Stimulated activated CD8-positive, alpha-beta memory T cell treated with anti-CD3 and anti-CD28 coated beads, Interleukin-2, amount 100 ng/mL, for 1 hour (primary cell): Measurements from ENCODE around the gene HIVEP1.
A peak's percentile ranks its signal among the peaks of the same experiment; 100 is the strongest.

Source experiments
- DNase-seq, 2 donors: peaks; one replicate each; pipeline ENCODE4 v3.0.0-alpha.2; 2020; ENCODE audit warnings: low read depth in 2 of 2

Gene HIVEP1

DNA sequence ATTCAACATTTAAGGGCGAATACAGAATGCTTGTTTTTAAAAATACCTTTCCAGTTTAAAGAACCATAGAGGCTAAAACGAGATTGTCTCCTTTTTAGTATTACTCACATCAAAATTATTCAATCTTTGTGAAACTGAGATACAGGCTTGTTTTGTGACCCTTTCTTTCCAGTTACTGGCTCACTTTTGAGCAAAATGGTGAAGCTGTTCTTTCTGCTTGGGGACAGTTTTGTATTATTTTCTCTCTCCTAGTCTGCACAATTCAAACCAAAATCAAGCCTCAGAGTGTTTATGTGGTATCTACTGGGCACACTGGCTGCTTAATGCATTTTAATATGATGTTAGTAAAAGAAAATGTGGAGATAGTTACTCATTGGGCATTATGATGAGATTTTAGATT, 36.5 kb downstream of the HIVEP1 start:
- DNase-seq, result no peak

DNA sequence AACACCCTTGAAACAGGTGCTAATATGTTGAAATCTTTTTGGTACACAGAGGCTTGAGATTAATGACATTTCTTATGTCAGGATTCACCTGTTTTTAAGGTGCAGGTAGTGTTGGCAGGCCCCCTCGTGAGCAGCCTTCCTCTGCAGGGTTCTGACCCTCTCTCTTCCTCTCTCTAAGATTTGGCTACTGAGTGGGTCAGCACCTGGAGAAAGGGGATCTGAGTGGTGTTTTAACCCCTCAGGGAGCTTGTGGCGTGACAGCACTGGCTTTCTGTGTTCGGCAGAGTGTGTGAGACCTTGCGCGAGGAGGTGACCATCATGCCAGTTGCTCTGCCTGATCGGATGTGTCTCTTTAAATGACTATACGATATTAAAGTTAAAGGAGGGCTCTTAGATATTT, 37.1 kb downstream of the HIVEP1 start:
- DNase-seq, result no peak

DNA sequence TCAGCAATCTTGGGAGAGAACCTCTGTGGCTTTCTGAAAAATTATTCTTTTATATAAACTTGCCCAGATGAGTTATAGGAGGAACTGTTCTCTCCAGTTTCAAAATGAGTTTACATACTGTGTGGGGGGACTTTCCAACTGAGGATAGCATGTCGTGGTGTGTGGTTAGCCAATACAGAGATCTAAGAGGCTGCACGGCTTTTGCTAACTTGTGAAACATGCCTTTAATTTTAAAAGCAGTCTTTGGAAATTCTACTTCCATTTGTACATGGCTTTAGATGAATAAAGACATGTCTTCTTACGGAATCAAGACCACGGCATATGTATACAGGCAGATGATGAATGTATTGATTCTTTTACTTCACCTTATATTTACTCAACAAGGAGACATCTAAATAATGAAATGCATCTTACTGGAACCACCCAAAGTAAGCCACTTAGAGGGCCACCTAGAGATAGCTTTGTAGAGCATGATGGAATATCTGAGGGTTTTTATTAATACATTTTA, 39.8 kb downstream of the HIVEP1 start:
- no peak for DNase-seq

DNA sequence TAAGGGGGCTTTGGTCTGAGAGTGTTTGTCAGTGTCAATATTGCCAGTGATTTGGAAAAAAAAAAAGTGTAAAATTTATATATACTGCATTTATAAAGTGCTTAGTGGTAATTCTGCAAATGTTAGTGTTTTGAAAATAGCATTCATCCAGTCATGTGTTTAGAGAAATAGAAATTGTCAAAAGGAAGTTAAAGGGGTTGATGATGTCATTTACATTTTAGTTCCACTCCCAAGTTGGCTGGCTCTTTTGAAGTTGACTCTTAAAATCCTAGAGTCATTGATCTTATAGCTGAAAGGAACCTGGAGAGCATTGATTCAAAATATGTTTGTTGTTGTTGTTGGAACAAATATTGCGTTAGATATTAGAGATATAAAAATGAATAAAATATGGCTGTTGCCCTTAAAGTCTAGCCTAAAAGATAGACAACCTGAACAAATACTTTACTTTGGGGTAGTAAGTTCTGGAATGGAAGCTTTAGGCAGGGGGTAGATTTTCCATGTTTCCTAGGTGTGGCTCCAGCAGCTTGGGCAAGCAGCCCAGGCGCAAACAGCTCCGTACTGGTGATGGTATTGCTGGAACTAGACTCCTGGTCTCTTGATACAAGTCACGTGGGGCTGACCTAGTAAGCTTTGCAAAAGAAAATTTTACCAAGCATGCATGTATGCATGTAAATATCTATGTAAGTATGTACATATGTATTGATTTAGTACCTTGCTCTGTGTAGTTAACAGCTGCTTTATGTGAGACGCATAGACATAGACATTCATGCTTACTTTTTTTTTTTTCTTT, 46.3 kb downstream of the HIVEP1 start:
- DNase-seq, result no peak

DNA sequence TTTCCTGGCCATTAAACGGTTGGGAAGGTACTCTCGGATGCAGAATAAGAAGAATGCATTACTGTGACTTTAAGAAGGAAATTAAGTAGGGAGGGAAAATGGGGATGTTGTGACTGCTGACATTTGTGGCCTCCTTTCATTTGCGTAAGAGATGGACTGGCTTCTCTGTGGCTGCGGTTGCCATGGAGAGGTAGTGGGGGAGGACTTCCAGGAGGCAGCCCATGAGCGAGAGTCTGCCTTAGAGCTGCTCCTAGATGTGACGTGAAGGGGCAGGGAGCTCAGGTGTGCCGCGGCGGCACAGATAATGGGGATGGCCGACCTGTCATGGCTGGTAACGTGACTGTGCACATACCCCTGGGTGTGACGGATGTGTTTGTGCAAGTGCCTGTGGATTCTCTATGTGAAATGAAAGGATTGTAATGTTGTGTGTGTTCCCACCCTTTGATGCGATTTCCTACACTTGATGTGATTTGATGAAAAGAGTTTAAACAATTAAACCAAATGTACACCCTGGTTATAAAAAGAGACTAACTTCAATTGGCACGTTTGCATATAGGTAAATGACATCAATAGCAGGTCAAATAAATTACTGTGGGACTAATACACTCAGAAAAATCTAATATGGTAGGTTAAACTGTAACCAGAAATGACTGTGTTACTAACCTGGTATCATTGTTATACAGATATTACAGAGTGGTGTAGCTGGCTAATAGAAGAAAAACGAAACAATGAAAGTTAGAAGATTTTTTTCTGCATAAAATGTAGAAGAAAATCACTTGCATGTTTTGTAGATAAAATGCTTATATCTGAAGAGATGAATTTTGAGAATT, 48.9 kb downstream of the HIVEP1 start:
- peak; percentile 28 to 46 for DNase-seq

DNA sequence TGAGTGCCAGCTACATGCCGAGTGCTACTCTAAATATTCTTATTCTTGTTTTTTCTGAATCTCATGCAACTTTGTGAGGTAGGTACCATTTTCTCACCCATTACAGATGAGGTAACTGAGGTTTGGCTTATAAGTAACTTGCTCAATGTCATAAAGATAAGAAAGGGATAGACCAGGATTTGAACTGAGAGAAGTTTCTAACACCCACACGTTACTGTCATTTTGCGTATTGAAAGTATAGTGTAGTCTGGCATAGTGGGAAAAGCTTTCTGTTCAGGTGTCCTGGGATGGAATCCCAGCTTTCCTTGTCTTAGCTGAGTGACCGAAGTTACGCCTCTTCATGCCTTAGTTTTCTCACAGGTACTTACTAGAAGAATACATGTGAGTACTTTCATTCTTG, 50.5 kb downstream of the HIVEP1 start:
- DNase-seq, result no peak

DNA sequence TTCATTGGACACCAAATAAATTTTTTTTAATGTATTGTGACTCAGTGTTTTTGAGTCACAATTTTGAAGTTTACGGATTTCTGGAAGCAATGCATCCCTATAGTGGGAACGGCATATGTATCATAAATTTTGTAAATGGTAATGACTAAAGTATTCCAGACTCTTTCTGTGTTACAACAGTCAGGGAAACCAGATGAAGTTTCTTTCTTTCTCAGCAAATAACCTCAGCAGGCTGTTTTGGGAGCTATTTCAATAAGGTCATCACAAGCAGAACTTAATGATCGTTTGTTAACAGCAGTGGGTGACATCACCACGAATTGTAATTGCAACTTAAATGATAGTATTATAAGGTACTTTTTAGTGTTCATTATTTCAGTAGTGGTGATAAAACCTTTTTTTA, 52.0 kb downstream of the HIVEP1 start:
- no peak for DNase-seq

DNA sequence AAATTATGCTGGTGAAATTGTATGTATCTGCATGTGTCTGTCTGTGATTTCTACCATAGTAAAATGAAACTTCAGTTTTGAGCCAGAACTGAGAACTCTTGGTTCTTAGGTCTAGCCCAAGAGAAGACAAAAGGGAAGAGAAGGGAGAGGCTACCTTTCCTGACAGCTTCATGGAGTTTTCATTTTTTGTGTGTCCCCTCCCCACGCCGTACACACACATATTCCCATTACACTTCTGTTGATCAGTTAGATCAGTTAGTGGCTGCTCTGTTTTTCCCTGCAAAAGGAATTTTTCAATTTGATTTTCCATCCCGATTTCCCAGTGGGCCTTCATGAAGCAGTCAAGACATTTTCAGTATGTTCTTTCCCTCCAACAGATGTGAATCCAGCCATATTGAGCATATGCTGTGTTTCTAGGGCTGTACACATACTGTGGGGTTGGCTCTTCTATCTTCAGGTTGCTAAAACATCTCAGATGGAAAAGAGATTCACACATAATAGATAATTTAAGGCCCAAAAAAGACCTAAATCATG, 52.5 kb downstream of the HIVEP1 start:
- no peak for DNase-seq

DNA sequence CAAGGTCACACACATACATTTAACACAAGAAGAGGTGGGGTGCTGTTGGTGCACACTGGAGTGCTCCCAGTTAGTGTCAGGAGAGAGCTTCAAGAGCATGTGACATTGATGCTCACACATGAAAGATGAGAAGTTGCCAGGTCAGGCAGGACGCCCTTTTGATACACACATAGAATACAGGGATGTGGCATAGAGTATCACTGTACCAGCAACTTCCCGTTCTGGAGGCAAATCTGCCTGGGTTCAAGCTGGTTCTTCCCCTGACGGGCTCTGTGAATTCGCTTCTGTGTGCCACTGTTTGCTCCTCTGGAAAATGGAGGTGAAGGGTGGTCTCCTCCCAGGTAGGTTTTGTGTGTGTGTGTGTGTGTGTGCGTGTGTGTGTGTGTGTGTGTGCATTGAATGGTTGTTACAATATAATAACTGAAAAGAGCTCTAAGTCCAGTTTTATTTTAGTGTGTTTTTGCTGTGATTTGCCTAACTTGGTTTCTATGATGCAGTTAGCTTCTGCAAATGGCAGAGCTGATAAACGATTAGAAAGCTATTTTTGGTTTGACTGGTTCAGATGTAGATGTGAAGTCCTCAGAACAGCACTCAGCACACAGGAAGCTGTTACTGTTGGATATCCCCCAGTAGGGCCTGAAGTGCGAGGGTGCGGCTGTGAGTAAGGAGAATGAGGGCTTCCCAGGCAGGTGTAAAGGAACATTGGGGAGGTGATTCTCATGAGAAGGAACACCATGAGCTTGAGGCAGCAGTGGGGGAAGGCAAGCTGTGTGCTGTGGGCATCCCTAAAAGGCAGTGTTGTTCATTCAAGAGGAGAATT, 53.4 kb downstream of the HIVEP1 start:
- no peak for DNase-seq

DNA sequence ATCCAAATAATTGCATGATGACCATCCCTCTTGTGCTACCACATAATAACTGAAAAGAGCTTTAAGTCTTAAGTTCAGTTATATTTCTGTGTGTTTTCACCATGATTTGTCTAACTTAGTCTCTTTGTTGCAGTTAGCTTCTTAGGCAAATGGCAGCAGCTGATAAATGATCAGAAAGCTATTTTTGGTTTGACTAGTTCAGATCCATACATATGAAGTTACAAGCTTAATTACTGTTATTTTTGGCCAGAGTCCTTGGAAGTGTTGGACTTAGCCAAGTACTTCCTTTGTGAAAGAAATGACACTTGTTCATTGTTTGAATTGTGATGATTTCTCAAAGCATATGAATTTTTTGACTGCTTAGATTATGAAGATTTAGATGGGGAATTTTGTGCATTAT, 54.2 kb downstream of the HIVEP1 start:
- no peak for DNase-seq

DNA sequence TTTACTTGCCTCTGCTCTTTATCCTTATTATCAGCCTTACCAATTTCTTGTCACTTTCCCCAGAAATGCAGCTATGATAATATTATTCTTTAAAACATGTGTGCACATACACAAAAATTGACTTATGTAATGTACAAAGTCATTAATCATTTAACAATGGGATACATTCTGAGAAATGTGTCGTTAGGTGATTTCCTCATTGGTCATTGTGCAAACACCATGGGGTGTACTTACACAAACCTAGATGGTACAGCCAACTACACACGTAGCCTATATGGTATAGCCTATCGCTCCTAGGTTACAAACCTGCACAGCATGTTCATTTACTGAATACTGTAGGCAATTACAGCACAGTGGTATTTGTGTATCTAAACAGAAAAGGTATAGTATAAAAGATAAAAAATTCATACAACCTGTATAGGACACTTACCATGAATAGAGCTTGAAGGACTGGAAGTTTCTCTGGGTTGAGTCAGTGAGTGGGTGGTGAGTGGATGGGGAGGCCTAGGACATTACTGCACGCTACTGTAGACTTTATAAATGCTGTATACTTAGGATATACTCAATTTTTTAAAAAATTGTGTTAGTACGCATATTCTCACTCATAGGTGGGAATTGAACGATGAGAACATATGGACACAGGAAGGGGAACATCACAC, 56.9 kb downstream of the HIVEP1 start:
- DNase-seq, result no peak

DNA sequence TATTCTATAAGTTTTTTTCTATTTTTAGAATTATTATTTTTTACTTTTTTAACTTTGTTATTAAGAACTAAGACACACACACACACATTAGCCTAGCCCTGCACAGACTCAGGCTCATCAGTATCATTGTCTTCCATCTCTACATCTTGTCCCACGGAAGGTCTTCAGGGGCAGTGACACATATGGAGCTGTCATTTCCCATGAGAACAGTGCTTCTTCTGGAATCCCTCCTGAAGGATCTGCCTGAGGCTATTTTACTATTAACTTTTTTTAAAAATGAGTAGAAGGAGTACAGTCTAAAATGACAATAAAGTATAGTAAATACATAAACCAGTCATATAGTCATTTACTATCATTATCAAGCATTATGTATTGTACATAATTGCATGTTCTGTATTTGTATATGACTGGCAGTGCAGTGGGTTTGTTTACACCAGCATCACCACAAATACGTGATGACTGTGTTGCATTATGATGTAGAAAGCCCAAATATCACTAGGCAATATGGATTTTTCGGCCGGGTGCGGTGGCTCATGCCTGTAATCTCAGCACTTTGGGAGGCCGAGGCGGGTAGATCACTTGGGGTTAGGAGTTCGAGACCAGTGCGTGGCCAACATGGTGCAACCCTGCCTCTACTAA, 57.9 kb downstream of the HIVEP1 start:
- no peak for DNase-seq

DNA sequence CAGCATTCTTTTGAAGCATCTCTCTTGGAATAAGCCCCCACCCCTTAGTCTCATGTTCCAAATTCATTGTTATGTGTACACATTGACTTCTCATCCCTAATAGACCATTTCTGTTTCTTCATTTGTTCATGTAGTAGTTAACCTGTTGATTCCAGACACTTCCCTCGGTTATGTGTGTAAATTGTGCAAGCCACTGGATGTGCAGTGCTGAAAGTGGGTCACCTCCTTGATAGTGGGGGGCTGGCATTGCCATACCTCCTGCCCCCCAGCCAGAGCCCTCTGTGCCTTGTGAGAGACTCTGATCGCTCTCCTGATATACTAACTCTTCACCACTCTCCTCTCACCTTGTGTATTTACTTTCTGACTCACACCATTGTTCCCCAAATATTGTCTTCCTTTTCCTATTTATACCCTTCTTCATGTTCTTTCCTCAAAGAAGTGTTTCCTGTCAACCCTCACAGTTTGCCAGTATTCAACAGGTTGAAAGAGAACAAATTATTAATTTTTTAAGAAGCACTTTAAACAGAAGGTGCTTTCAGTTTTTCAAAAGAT, 59.0 kb downstream of the HIVEP1 start:
- DNase-seq, result no peak

DNA sequence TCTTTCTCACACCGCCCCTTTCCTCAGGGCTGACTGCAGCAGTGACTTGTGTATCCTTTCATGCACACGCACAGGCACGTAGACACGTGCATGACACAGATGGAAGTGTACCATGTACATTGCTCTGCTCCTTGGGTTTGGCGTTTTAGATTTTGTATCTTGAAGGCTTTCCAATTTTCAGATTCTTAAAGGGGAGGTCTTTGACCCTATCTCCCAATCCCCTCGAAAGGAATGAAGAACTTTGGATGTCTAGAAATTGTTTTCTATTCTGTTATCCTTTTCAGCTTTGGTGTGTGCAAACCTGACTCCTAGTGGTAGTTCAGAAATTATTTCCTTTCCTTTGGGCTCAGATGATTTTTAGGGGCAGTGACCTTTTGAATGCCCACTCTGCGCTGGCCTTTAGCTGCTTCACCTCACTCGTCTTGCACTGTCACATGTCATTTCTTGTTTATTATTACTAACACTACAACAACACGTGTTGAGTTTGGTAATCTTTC, 63.0 kb downstream of the HIVEP1 start:
- DNase-seq, result no peak

DNA sequence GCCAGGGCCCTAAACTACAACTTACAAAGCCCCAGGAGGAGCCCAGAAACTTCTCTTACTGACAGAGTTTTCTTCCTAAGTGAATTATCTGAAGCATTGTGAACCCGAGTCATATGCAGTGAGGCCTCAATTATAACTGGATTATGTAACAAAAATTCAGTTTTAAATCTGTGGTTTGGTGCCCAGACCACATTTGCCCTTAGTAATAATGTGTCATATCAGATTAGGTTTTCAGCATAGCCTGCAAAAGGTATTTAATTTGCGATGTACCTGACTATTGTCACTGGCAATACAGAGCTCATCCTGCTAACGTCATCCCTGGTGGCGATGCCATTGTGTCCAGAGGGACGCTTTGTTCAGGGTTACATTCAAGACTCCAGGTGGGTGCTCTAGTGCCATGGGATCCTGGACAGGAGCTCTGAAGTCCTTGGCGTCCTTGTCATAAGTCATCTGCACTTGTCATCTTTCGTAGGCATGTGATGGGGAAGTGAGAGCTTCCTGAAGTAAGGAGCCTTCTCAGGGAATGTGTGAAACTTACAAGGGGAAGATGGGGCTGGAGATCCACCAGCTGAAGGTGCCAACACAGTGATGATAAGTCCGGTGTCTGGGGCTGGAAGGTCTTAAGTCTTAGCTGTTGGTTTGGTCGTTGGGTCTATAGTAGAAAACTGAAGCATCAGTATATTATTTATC, 65.1 kb downstream of the HIVEP1 start:
- no peak for DNase-seq

DNA sequence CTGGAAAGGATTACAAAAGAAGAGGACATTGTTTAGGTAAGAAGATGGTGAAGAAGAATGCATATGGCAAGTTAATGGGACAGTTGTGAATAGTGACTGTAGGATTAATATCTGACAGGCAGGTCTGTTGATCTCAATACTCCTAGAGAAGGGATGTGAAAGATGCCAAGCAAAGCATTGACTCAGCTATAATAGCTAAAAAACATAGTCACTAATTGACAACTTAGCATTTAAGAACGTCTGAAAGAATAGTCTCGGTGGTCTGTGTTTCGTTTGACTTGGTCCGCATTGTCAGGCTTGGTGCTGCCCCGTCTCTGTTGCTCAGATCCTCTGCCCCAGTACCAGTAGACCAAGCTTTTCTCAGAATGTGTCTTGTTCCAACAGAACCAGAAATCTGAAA, 65.9 kb downstream of the HIVEP1 start:
- DNase-seq, result no peak

DNA sequence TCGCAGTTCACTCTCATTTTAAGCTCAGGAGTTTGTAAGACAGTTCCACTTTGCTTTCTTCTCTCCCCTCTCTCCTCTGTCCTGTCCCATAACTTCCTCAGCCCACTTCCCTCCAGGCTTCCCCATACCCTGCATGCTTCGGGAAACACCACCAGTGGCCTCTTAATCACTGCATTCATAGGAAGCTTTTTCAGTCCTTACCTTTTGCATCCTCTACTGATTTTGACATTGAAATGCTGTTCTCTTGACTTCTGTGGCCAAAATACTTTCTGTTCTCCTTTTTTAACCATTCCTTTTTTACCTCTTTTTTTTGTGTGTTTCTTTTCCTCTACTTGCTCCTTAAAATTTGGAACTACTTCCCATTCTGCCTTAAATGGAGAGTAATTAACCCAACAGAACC, 69.7 kb downstream of the HIVEP1 start:
- no peak for DNase-seq

DNA sequence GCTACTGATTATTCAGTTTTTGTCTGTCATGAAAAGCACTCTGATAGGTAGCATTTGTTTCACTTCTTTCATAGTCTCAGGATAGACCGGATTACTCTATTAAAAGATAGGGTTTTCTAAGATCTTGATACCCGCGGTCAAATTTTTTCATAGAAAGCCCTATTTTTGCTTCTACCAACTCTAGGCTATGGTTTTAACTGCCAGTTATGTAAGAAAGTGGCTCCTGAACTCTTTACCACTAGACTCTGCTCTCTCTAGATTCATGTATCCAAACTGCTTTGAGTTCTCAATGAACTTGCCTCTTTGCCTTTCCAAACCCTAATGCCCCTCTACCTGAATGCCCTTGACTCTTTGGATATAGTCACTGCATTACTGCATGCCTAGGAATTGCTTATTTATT, 70.3 kb downstream of the HIVEP1 start:
- no peak for DNase-seq

DNA sequence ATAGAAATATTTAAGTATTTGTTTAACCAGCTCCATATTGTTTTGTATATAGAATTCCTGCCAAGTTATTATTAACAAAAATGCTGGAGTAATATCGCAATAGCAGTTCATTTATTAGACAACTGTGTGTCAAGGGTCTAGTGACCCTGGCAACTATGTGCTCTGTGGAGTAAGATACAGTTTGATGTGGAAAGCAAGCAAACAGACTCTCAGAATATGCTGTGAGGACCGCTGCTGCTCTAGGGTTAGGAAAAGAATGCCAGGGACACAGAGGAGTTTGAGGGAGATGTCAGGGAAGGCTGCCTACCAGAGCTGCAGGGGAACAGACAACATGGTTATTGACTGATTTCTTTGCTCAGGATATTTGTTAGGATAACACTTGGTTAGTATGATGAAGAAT, 71.2 kb downstream of the HIVEP1 start:
- DNase-seq, result no peak

DNA sequence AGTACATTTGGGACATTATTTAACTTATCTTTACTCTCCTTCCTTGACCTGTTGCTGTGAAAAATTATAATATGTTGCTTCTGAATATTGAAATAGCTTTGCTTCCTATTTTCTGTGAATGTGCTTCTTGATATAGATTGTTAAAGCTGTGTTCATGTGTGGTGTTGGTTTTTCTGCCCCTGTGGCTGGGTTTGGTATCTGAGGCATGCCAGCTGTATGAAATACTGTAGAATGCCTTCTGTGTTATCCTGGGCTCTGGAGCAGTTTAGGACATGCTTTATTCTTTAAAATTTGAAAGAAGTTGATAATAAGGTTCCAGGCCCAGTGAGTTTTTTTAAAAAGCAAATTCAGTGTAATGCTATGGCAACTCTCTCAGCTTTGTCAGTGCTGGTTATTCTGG, 71.7 kb downstream of the HIVEP1 start:
- no peak for DNase-seq
